ENCODE measurements around the gene CERT1. TPM values are rescaled to one million over a fixed set of nuclear protein-coding genes. Genes with fewer than 3 reads are reported as not detected.

CERT1 gene
- polyA plus RNA-seq, 1 of the 3 experiments (the other 2 are of a cell fraction) = 4.5 TPM

DNA sequence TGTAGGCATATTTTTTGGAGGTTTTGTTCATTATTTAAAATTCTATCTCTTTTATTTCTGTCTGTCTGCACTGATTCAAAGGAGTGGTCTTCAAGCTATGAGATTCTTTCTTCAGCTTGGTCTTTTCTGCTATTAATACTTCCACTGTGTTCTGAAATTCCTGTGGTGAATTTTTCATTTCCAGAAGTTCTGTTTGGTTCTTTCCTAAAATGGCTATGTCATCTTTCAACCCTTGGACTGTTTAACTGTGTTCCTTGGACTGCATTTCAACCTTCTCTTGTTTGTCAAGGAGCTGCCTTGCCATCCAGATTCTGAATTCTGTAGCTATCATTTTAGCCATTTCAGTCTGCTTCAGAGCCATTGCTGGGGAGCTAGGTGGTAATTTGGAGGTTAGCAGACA is 76.3 kb downstream of the CERT1 start:
- H3K79me2 ChIP-seq (ENCODE audit: insufficient read depth) = no peaks in the 10 kb centered on the region
- no peaks in the 10 kb centered on the region for H3F3A ChIP-seq (replicated peaks; ENCODE audit: insufficient read depth)
- no peaks in the 10 kb centered on the region for H3K9me2 ChIP-seq
- no peaks in the 10 kb centered on the region for H3K27me3 ChIP-seq (ENCODE audit: insufficient read depth)
- no peak overlapping the region for H3K4me2 ChIP-seq
- no peak for DNase-seq
- H3K4me1 ChIP-seq (ENCODE audit: control insufficient read depth in 1 of 2, insufficient read depth in 2 of 2, low read depth in 1 of 2, low read length in 1 of 2) = no peaks in the 10 kb centered on the region
- TF ChIP-seq, protein P1, sequence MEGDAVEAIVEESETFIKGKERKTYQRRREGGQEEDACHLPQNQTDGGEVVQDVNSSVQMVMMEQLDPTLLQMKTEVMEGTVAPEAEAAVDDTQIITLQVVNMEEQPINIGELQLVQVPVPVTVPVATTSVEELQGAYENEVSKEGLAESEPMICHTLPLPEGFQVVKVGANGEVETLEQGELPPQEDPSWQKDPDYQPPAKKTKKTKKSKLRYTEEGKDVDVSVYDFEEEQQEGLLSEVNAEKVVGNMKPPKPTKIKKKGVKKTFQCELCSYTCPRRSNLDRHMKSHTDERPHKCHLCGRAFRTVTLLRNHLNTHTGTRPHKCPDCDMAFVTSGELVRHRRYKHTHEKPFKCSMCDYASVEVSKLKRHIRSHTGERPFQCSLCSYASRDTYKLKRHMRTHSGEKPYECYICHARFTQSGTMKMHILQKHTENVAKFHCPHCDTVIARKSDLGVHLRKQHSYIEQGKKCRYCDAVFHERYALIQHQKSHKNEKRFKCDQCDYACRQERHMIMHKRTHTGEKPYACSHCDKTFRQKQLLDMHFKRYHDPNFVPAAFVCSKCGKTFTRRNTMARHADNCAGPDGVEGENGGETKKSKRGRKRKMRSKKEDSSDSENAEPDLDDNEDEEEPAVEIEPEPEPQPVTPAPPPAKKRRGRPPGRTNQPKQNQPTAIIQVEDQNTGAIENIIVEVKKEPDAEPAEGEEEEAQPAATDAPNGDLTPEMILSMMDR (IDR thresholded peaks at IDR 0.05) = no peak
- TF ChIP-seq TAF1 (IDR thresholded peaks at IDR 0.05; ENCODE audit: borderline replicate concordance, low read depth, low read length) = no peak
- no peak for TF ChIP-seq RCOR1 (IDR thresholded peaks at IDR 0.05; ENCODE audit: low read length)
- TF ChIP-seq RFX5 (IDR thresholded peaks at IDR 0.05; ENCODE audit: low read length) = no peak
- TF ChIP-seq, protein P2, sequence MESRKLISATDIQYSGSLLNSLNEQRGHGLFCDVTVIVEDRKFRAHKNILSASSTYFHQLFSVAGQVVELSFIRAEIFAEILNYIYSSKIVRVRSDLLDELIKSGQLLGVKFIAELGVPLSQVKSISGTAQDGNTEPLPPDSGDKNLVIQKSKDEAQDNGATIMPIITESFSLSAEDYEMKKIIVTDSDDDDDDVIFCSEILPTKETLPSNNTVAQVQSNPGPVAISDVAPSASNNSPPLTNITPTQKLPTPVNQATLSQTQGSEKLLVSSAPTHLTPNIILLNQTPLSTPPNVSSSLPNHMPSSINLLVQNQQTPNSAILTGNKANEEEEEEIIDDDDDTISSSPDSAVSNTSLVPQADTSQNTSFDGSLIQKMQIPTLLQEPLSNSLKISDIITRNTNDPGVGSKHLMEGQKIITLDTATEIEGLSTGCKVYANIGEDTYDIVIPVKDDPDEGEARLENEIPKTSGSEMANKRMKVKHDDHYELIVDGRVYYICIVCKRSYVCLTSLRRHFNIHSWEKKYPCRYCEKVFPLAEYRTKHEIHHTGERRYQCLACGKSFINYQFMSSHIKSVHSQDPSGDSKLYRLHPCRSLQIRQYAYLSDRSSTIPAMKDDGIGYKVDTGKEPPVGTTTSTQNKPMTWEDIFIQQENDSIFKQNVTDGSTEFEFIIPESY (IDR thresholded peaks at IDR 0.05; ENCODE audit: borderline replicate concordance, low read depth) = no peak
- TF ChIP-seq, protein P3, sequence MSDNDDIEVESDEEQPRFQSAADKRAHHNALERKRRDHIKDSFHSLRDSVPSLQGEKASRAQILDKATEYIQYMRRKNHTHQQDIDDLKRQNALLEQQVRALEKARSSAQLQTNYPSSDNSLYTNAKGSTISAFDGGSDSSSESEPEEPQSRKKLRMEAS (IDR thresholded peaks at IDR 0.05; ENCODE audit: low read depth) = no peak
- TF ChIP-seq SIN3A (IDR thresholded peaks at IDR 0.05; ENCODE audit: borderline replicate concordance, low read depth, low read length) = no peak
- no peak for TF ChIP-seq TEAD4 (IDR thresholded peaks at IDR 0.05; ENCODE audit: borderline replicate concordance, insufficient read depth)
- CTCF ChIA-PET = interaction anchor here (1.6 kb wide), 1 partner anchor 14 kb away, joined by 4 read pairs; no protein-coding TSS in a partner anchor
- H3K9ac ChIP-seq = no peak overlapping the region
- no peaks in the 10 kb centered on the region for H4K20me1 ChIP-seq (ENCODE audit: insufficient read depth)
- no peak overlapping the region for H2AFZ ChIP-seq (ENCODE audit: low read depth)
- no peak overlapping the region for H3K4me3 ChIP-seq (ENCODE audit: low read depth in 2 of 2, low read length in 1 of 2)
- H3K27ac ChIP-seq (ENCODE audit: low read depth in 2 of 2, low read length in 1 of 2) = no peak overlapping the region
- no peaks in the 10 kb centered on the region for H3K9me3 ChIP-seq
- no peaks in the 10 kb centered on the region for H3K36me3 ChIP-seq (replicated peaks in 1 of 2; ENCODE audit: control insufficient read depth in 1 of 2, insufficient read depth in 2 of 2, low read length in 1 of 2)
- POLR2A ChIA-PET = no interaction called here

DNA sequence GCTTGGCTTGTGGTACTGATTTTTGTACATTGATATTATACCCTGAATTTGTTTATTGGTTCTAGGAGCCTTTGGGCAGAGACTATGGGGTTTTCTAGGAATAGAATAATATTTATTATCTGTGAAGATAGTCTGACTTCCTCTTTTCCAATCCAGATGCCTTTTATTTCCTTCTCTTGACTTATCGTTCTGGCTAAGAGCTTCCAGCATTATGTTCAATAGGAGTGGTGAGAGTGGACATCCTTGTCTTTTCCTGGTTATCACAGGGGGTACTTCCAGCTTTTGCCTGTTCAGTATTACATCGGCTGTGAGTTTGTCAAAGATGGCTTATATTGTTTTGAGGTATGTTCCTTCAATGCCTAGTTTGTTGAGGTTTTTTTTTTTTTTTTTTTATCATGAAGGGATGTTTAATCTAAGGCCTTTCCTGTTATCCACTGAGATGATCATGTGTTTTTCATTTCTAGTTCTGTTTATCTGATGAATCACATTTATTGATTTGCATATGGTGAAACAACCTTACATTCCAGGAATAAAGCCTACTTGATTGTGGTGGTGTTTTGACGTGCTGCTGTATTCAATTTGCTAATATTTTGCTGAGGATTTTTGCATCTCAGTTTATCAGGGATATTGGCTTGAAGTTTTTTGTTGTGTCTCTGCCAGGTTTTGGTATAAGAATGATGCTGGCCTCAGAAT is 77.5 kb downstream of the CERT1 start:
- 97% methylated on average over 3 of the region's 3 CpGs for WGBS (ENCODE audit: low lambda C conversion rate)
- DNase-seq = no peak

More for the DNA sequence above, 77.5 kb downstream of the CERT1 start:
- TF ChIP-seq RXRA (IDR thresholded peaks at IDR 0.05; ENCODE audit: borderline replicate concordance, low read depth) (no peak), NFIC (IDR thresholded peaks at IDR 0.05; ENCODE audit: borderline replicate concordance) (no peak), TAF1 (IDR thresholded peaks at IDR 0.05; ENCODE audit: borderline replicate concordance, low read depth, low read length) (no peak), YY1 (IDR thresholded peaks at IDR 0.05; ENCODE audit: low read depth) (no peak), GABPA (IDR thresholded peaks at IDR 0.05; ENCODE audit: low read depth) (no peak), CHD2 (IDR thresholded peaks at IDR 0.05; ENCODE audit: low read length, partially characterized antibody) (no peak), SMC3 (IDR thresholded peaks at IDR 0.05; ENCODE audit: low read depth, low read length) (no peak)
- TF ChIP-seq, protein P3 (IDR thresholded peaks at IDR 0.05; ENCODE audit: low read depth) = no peak
- no peaks in the 10 kb centered on the region for H3K79me2 ChIP-seq (ENCODE audit: insufficient read depth)
- H2AFZ ChIP-seq (ENCODE audit: low read depth) = no peak overlapping the region
- H3K9me2 ChIP-seq = no peaks in the 10 kb centered on the region
- H3K36me3 ChIP-seq (replicated peaks in 1 of 2; ENCODE audit: control insufficient read depth in 1 of 2, insufficient read depth in 2 of 2, low read length in 1 of 2) = no peaks in the 10 kb centered on the region
- no peaks in the 10 kb centered on the region for H3K9me3 ChIP-seq
- H3K27me3 ChIP-seq (ENCODE audit: insufficient read depth) = no peaks in the 10 kb centered on the region
- H3K4me1 ChIP-seq (ENCODE audit: control insufficient read depth in 1 of 2, insufficient read depth in 2 of 2, low read depth in 1 of 2, low read length in 1 of 2) = no peaks in the 10 kb centered on the region
- no peak overlapping the region for H3K4me2 ChIP-seq
- no peak overlapping the region for H3K27ac ChIP-seq (ENCODE audit: low read depth in 2 of 2, low read length in 1 of 2)
- no peak overlapping the region for H3K4me3 ChIP-seq (ENCODE audit: low read depth in 2 of 2, low read length in 1 of 2)
- H4K20me1 ChIP-seq (ENCODE audit: insufficient read depth) = no peaks in the 10 kb centered on the region
- H3F3A ChIP-seq (replicated peaks; ENCODE audit: insufficient read depth) = no peaks in the 10 kb centered on the region
- no peak overlapping the region for H3K9ac ChIP-seq
- POLR2A ChIA-PET = no interaction called here
- CTCF ChIA-PET = interaction anchor here (1.6 kb wide), 1 partner anchor 12 kb away, joined by 4 read pairs; no protein-coding TSS in a partner anchor

Measured in SK-N-SH (cell line).